ENCODE measurements around the gene NPLOC4. TPM values are rescaled to one million over a fixed set of nuclear protein-coding genes. Genes with fewer than 3 reads are reported as not detected.

The NPLOC4 gene
- total RNA-seq, 1 donor from 2014 or later = 39.5 TPM

DNA sequence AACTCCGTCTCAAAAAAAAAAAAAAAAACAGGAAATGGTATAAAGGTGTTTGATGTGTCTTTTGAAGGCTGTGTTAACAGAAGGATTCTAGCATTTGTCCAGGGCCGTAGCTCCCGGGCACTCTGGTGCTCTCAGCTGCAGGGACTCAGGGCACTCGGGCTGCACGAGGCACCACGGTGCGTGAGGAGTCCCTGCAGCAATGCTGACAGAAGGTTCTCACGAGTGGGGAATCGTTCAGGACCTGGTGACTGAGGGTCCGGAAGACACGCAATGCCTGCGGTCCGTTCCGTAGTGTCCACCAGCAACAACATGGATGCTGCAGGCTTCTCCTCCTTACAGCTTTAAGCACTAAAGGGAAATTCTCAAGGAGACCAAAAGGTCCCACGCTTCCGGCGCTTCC, 72.1 kb downstream of the NPLOC4 start:
- no peak for DNase-seq

- DNase-seq = no peak
These were observed 72.9 kb downstream of the NPLOC4 start for GRCh38 chr17:81563861-81564586.

GRCh38 chr17:81561494-81561885, 75.4 kb downstream of the NPLOC4 start:
- no peak for DNase-seq

DNA sequence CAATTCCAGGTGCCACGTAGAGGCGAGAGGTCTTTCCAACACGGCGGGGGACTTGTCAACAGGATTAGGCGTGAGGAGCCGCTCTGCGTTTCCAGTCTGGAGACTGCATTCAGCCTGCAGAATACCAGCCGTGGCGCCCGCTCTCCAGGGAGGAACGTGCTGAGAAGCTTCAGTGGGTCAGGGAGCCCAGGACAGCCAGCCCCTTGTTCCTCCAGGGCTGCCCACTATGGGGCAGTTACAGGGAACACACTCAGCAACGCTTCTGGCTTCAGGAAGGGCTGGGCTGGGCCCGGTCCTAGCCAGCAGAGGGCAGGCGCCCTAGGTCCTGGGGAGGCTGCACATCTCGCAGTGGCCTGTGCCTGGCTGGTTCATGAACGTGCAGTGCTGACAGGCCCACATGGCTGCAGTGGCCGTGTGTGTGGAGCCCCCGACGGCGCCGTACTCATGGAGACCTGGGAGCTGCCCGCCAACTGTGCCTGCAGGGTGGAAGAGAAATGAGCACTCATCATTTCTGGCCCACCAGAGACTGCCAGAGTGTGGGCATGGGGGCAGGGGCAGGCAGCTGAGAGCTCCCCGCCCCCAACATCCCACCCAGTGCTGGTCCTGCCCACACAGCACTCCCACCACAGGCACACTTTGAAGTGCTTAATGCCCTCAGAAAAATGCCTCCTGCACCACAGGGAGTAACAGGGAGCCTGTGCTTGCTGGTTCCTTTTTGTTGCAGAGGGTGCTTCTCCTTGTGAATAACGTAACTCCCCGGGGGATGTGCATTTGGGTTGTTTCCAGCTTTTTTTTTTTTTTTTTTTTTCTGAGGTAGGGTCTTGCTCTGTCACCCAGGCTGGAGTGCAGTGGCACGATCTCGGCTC, 77.7 kb downstream of the NPLOC4 start:
- no peak for DNase-seq

- DNase-seq = no peak
These were observed 78.8 kb downstream of the NPLOC4 start for GRCh38 chr17:81558115-81558468.

- no peak for DNase-seq
These were observed 79.4 kb downstream of the NPLOC4 start for GRCh38 chr17:81557276-81558114.

GRCh38 chr17:81556863-81557262, 80.0 kb downstream of the NPLOC4 start:
- DNase-seq = no peak

- DNase-seq = no peak
These were observed 80.7 kb downstream of the NPLOC4 start for GRCh38 chr17:81556175-81556691.

GRCh38 chr17:81553616-81554181, 83.2 kb downstream of the NPLOC4 start:
- no peak for DNase-seq

DNA sequence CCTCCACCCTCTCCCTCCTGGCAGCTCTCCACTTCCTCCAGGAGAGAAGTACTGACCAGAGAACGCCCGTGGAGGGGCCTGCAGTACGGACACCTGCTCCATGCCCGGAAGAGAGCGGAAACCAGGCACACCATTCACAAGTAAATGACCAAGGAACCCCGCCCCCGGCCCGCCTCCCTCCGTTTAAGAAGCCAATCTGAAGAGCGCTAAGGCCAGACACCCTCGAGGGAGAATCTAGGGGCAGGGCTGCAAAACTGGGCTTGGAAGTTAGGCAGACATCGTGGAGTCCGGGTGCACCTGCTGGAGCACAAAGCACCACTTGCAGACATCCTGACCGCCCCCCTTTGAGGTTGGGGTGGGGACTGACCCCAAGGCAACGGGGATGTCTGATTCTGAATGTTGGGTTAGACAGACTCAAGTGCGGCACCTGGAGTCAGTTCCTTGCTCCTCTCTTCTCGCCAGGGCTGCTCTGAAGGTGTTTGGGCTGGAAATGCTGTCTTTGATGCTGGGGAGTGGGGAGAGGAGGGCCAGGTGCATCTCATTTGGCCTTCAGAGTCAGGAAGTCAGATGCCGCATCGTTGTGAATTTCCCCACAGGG, 83.8 kb downstream of the NPLOC4 start:
- no peak for DNase-seq

DNA sequence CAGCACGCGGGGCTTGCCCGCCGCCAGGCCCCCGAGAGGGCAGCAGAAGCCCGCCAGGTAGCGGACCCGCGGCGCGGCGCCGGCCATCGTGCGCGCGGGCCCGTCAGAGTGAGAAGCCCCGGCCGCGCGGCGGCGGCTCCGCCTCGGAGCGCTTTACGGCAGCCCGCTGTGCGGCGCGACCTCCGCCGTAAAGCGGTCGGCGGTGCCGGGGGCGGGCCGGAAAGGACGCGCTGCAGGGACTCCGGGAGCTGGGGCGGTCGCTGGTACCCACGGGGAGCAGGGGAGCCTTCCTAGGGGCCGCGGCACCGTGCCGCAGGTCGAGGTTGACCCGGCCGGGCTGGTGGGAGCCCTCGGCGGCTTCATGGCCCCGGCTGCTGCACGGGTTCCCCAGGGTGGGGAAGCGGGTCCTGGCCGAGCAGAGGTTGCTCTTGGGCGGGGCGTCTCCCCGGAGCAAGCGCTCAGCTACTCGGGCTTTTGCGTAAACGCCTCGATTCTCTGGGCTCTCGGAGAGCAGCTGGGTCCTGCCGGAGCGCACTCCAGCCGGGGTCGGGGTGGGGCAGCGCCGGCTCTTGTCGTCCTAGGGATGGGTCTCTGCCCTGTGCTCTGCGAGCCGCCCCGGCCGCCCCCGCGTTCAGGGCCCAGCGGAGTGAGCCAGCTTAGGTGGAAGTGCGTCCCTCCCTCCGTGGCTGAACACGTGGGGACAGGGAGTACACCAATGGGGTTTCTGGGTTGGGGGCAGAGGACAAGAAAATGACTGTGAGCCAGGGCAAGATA, 84.5 kb downstream of the NPLOC4 start, which contains the start of gene FAAP100:
Gene FAAP100 (minus strand): TSS at position 110 of the 774 bp plus-strand sequence. CDS start 23 bp downstream, at position 87.
- peak; percentile 66 for DNase-seq

DNA sequence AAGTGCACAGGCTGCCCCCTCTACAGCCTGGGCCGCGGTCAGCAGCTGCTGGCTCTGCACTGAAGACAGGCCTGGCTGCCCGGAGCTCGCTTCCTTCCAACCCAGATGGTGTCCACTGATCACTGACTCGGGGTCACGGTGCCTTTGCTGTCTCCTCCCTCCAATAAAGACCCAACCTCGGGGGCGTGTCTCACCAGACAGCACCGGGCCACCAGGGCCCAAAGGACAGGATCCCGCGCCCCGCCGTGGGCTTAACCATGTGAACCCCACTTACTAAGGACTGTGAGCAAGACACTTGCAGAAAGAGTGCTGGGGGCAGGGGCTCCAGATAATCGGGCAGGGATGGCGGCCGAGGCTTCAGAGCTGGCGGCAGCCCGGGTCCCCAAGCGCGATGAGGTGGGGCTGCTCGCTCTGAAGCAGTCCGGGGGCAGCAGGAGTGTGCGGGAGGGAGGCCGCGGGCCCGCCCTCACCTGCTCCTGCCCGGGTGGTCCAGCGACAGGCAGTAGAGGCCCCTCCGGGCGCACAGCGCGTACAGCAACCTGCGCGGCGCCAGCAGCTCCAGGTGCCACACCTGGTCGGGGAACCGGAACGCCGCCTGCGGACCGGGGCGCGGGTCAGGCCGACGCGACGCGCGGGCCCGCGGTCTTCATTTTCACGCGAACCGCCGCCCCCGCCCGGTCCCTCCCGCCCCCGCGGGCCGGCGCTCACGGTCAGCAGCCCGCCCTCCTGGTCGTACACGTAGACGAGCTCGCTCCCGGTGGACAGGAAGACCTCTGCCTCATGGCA, 85.3 kb downstream of the NPLOC4 start:
- no peak for DNase-seq

DNA sequence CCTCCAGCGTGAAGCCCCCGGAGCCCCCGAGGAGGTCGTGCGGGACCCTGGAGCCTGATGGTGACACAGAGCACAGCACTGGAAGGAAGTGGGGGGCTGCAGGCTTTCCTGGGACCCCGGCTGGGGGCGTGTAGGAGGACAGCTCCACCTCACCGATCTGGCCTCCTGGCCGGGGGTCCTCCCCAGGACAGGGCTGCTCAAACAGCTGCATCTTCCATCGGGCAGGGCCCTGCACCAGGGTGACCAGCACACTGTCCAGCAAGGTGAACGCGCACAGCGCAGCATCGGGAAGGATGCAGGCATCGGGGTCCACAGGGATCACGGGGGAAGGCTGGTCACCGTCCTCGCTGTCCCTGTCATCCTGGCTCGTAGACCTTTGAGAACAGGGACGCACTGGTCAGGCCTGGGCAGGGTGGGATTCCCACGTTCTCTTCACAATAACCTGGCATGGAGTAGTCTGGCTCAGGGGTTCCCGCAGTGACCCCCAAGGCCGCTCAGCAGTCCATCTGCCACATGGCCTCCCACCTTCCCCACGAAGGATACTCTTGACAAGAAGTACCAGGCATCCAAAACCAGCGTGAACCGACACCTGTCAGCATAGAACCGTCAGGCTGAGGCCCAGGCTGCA, 86.0 kb downstream of the NPLOC4 start:
- no peak for DNase-seq

- no peak for DNase-seq
These were observed 86.6 kb downstream of the NPLOC4 start for GRCh38 chr17:81550285-81550684.

GRCh38 chr17:81549826-81550225, 87.1 kb downstream of the NPLOC4 start:
- no peak for DNase-seq

DNA sequence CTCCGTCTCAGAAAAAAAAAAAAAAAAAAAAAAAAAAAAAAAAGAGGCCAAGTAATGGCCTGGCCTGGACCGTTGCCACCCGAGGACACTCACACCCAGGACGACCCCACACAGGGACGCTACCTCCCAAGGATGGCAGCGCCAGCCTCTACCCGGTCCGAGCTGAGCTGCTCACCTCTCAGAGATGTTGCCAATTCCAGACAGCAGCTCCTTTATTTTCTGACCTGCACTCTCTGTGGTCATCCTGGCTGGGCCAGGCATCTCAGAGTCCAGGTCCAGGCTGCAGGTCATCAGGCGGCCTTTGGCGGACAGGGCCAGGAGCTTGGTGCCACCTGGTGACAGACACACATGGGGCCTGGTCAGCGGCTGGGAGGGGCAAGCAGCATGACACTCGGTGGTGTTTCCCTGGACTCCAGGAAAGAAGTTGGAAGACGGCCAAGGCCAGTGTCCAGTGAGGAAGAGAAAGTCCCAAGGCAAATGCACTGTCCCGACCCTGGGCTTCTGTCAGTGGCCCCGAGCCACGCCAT, 87.8 kb downstream of the NPLOC4 start:
- DNase-seq = no peak

DNA sequence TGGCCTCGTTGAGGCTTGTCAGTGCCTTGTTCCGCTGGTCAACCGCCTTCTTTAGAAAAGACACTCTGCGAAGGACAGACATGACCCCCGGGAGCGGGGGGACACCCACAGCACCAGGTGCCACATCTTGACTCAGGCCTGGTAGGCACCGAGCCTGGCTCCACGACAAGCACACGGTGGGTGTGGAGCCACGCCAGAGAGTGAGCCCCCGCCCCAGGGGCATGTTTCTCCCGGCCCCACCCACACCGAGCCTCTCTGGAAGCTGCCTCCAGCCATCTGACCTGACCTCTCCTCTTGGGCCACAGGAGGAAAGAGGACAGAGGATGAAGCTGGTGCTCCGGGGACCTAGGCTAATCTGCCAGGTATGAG, 89.3 kb downstream of the NPLOC4 start:
- DNase-seq = no peak

- no peak for DNase-seq
These were observed 89.9 kb downstream of the NPLOC4 start for GRCh38 chr17:81546906-81547613.

All from occipital lobe (tissue), 2 donors.